Caco-2 (cell line): ENCODE results near the gene NKAIN4. TPM values are rescaled to one million over a fixed set of nuclear protein-coding genes. Genes with fewer than 3 reads are reported as not detected.

Experiments used
- BruUV-seq: library from RNA; stranded (reverse); fragments of 400-500 nt; replicated peaks from 2 replicates; lab custom pipeline; 2021; lab: Mats Ljungman, UMichigan
- CTCF ChIA-PET: fragments of 300-600 bp; sonication (Branson Sonifier 250); formaldehyde crosslinking; loops from one replicate; lab custom pipeline; 2022; ENCODE audit warnings: antibody characterized with exemption; lab: Charles Lee
- POLR2A ChIA-PET: fragments of 300-600 bp; sonication (Branson Sonifier 250); formaldehyde crosslinking; loops from one replicate; lab custom pipeline; 2022; ENCODE audit warnings: antibody characterized with exemption; lab: Charles Lee
- DNase-seq, 2 experiments: peaks; one replicate each; pipeline versions ENCODE4 v3.0.0 to v3.0.0-alpha.2; 2020 to 2022
- H3K27me3 ChIP-seq: replicated peaks from 2 replicates; pipeline ENCODE4 v1.6.0; 2011; ENCODE audit warnings: low read length; ENCODE audit not compliant: control insufficient read depth, insufficient read depth
- H3K36me3 ChIP-seq: 2 replicates; pipeline ENCODE4 v1.5.1; 2011; ENCODE audit warnings: low read length; ENCODE audit not compliant: control insufficient read depth, insufficient read depth
- H3K4me1 ChIP-seq: fragments of 250-450 bp; sonication (Bioruptor Pico); 2 replicates; pipeline ENCODE4 v1.5.1; 2020; ENCODE audit warnings: mild to moderate bottlenecking
- H3K4me3 ChIP-seq: 2 replicates; pipeline ENCODE4 v1.5.1; 2011; ENCODE audit warnings: low read depth, mild to moderate bottlenecking, control low read depth, low read length
- H3K9me3 ChIP-seq: fragments of 250-450 bp; sonication (Bioruptor Pico); 2 replicates; pipeline ENCODE4 v1.5.1; 2020; ENCODE audit warnings: mild to moderate bottlenecking, moderate library complexity
- H3K27ac Mint-ChIP-seq: one replicate; pipeline ENCODE4 v1.8.0; 2022; ENCODE audit warnings: mixed read lengths; ENCODE audit not compliant: unreplicated experiment
- H3K27me3 Mint-ChIP-seq: one replicate; pipeline ENCODE4 v1.8.0; 2022; ENCODE audit warnings: mixed read lengths; ENCODE audit not compliant: insufficient read depth, unreplicated experiment
- H3K36me3 Mint-ChIP-seq: one replicate; pipeline ENCODE4 v1.8.0; 2022; ENCODE audit warnings: mild to moderate bottlenecking, mixed read lengths; ENCODE audit not compliant: insufficient read depth, unreplicated experiment
- H3K4me1 Mint-ChIP-seq: one replicate; pipeline ENCODE4 v1.8.0; 2022; ENCODE audit warnings: low read depth, mixed read lengths; ENCODE audit not compliant: unreplicated experiment
- H3K4me3 Mint-ChIP-seq: one replicate; pipeline ENCODE4 v1.8.0; 2022; ENCODE audit warnings: mild to moderate bottlenecking, moderate library complexity, mixed read lengths; ENCODE audit not compliant: unreplicated experiment
- H3K9me3 Mint-ChIP-seq: one replicate; pipeline ENCODE4 v1.8.0; 2022; ENCODE audit warnings: mixed read lengths; ENCODE audit not compliant: unreplicated experiment
- intact Hi-C: fragments of 100-400 bp; cut with micrococcal nuclease; formaldehyde crosslinking; loops from one replicate; pipeline ENCODE4 v1.10.0; 2022; ENCODE audit not compliant: unreplicated experiment
- total RNA-seq: library from RNA; stranded (reverse); gene quantifications from 2 replicates; pipeline ENCODE4 v1.2.3, GENCODE V29; 2022
- TF ChIP-seq, protein P1 (sequence below), 2 experiments: fragments of 200-600 bp in 1 of 2; IDR thresholded peaks; 1 replicate in 1 of 2; 2 replicates in 1 of 2; pipeline versions ENCODE4 v1.5.1 to v1.8.0; 2011 to 2022; ENCODE audit warnings: antibody characterized with exemption in 1 of 2, control low read depth in 1 of 2, inconsistent platforms in 1 of 2, low read depth in 1 of 2, low read length in 1 of 2, mild to moderate bottlenecking in 1 of 2, moderate library complexity in 1 of 2; ENCODE audit not compliant: insufficient read depth in 1 of 2, severe bottlenecking in 1 of 2, unreplicated experiment in 1 of 2

NKAIN4 gene
- total RNA-seq, 1 experiment from 2014 or later = 2.7 TPM

DNA sequence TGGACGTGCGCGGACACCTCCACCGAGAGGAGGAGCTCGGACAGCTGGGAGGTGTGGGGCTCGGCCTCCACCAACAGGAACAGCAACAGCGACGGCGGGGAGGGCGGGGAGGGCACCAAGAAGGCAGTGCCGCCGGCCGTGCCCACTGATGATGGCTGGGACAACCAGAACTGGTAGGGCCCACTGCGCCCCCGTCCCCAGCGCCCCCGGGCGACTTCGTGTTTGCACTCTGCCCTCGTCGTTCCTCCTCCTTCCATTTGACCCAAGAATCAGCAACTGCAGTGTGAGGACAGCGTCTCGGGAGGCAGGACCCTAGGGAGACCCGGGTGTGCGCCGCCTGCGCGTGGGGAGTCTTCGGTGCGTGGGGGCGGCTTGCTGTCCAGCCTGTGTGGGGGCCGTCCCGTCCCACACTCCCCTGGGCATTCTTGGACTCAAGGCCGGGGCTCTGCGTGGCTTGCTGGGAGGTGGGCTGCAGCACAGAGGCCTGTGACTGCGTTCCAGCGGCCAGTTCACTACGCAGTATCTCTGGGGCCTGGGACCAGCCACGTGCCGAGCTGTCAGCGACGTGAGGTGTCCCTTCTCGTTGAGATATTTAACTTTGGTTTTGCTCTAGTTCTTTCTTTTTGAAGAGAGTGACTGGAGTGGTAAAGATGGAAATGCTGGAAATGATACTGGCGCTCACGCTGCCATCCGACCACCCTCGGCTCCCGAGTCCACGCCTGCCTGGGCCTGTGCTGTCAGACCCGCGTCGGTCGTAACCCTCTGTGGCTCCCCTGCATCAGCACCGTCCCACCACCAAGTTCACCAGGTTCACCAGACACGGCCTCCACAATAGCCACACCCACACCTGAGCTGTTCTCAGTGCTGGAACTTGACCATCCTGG, 33.7 kb upstream of the NKAIN4 start:
- Mint-ChIP-seq H3K27ac (no peak overlapping the region), H3K36me3 (peaks cover 96% of the 10 kb centered on the region)

GRCh38 chr20:63286781-63287696, 32.8 kb upstream of the NKAIN4 start:
- intact Hi-C loops = no loop called here
- no peak for DNase-seq
- Mint-ChIP-seq H3K9me3 (no peaks in the 10 kb centered on the region), H3K27ac (no peak overlapping the region), H3K36me3 (peaks cover 99% of the 10 kb centered on the region), H3K4me3 (no peak overlapping the region), H3K27me3 (no peaks in the 10 kb centered on the region), H3K4me1 (no peaks in the 10 kb centered on the region)
- peaks cover 2% of the 10 kb centered on the region; the same call in 1 of the 2 replicates for H3K36me3 ChIP-seq
- H3K9me3 ChIP-seq = no peaks in the 10 kb centered on the region
- POLR2A ChIA-PET = interaction anchor here (0.6 kb wide), 1 partner anchor 32 kb away, joined by 10 read pairs; no protein-coding TSS in a partner anchor
- H3K27me3 ChIP-seq = no peaks in the 10 kb centered on the region
- BruUV-seq = no TSS peak
- H3K4me1 ChIP-seq = no peaks in the 10 kb centered on the region
- H3K4me3 ChIP-seq = no peak overlapping the region
- CTCF ChIA-PET = interaction anchor here (0.6 to 3.8 kb wide), 3 partner anchors 64 to 102 kb away, joined by 3 to 18 read pairs (median 3); no protein-coding TSS in a partner anchor
- TF ChIP-seq, protein P1, sequence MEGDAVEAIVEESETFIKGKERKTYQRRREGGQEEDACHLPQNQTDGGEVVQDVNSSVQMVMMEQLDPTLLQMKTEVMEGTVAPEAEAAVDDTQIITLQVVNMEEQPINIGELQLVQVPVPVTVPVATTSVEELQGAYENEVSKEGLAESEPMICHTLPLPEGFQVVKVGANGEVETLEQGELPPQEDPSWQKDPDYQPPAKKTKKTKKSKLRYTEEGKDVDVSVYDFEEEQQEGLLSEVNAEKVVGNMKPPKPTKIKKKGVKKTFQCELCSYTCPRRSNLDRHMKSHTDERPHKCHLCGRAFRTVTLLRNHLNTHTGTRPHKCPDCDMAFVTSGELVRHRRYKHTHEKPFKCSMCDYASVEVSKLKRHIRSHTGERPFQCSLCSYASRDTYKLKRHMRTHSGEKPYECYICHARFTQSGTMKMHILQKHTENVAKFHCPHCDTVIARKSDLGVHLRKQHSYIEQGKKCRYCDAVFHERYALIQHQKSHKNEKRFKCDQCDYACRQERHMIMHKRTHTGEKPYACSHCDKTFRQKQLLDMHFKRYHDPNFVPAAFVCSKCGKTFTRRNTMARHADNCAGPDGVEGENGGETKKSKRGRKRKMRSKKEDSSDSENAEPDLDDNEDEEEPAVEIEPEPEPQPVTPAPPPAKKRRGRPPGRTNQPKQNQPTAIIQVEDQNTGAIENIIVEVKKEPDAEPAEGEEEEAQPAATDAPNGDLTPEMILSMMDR (IDR thresholded peaks at IDR 0.05; ENCODE audit: insufficient read depth in 1 of 2, low read depth in 1 of 2, low read length in 1 of 2, severe bottlenecking in 1 of 2, unreplicated experiment in 1 of 2) = no peak

More for the DNA sequence above, 33.7 kb upstream of the NKAIN4 start:
- ChIA-PET POLR2A (interaction anchor here (0.6 kb wide), 1 partner anchor 33 kb away, joined by 10 read pairs; no protein-coding TSS in a partner anchor), CTCF (interaction anchor here (0.6 to 3.8 kb wide), 3 partner anchors 65 to 102 kb away, joined by 3 to 18 read pairs (median 3); no protein-coding TSS in a partner anchor)
- Histone ChIP-seq H3K27me3 (no peaks in the 10 kb centered on the region), H3K36me3 (peaks cover 2% of the 10 kb centered on the region; the same call in 1 of the 2 replicates), H3K4me3 (no peak overlapping the region), H3K4me1 (no peaks in the 10 kb centered on the region), H3K9me3 (no peaks in the 10 kb centered on the region)
- BruUV-seq = no TSS peak
- TF ChIP-seq, protein P1 (IDR thresholded peaks at IDR 0.05; ENCODE audit: insufficient read depth in 1 of 2, low read depth in 1 of 2, low read length in 1 of 2, severe bottlenecking in 1 of 2, unreplicated experiment in 1 of 2) = no peak
- intact Hi-C loops = no loop called here
- no peaks in the 10 kb centered on the region for H3K4me1 Mint-ChIP-seq
- no peaks in the 10 kb centered on the region for H3K9me3 Mint-ChIP-seq
- H3K4me3 Mint-ChIP-seq = no peak overlapping the region
- DNase-seq = no peak
- no peaks in the 10 kb centered on the region for H3K27me3 Mint-ChIP-seq
